SK-N-SH (cell line): Measurements from ENCODE around the gene PIGN.

Source experiments
- CTCF ChIP-seq: fragments of 200-600 bp; sonication (generic); IDR thresholded peaks from 2 replicates; pipeline ENCODE4 v1.6.1; 2017; ENCODE audit warnings: antibody characterized with exemption, mild to moderate bottlenecking, moderate library complexity
- FOSL2 ChIP-seq: IDR thresholded peaks from 2 replicates; pipeline ENCODE4 v1.4.0; 2012; ENCODE audit warnings: low read depth, mild to moderate bottlenecking, moderate library complexity, borderline replicate concordance
- MAX ChIP-seq: IDR thresholded peaks from 2 replicates; pipeline ENCODE4 v1.4.0; 2012; ENCODE audit warnings: low read depth
- POLR2AphosphoS5 ChIP-seq: IDR thresholded peaks from 2 replicates; pipeline ENCODE4 v1.6.1; 2012; ENCODE audit warnings: low read depth, low read length
- RAD21 ChIP-seq: IDR thresholded peaks from 2 replicates; pipeline ENCODE4 v1.6.1; 2012; ENCODE audit warnings: mild to moderate bottlenecking, low read length
- REST ChIP-seq: IDR thresholded peaks from 2 replicates; pipeline ENCODE4 v1.6.1; 2012; ENCODE audit warnings: mild to moderate bottlenecking, low read depth, low read length, moderate library complexity
- SIN3A ChIP-seq: IDR thresholded peaks from 2 replicates; pipeline ENCODE4 v1.6.1; 2012; ENCODE audit warnings: low read depth, mild to moderate bottlenecking, low read length, moderate library complexity, borderline replicate concordance

GRCh38 chr18:61991201-61991600 is 195.7 kb downstream of the PIGN start:
- no peak for TF ChIP-seq RAD21
- TF ChIP-seq FOSL2: no peak
- TF ChIP-seq POLR2AphosphoS5: no peak
- no peak for TF ChIP-seq CTCF
- no peak for TF ChIP-seq SIN3A
- no peak; the same call in 1 of the 2 replicates for TF ChIP-seq MAX
- TF ChIP-seq REST: no peak
